Placental epithelial cell (primary cell): ENCODE results near the gene RNF186. TPM values are rescaled to one million over a fixed set of nuclear protein-coding genes. Genes with fewer than 3 reads are reported as not detected.

ENCODE experiments used
- total RNA-seq: library from RNA; depleted of rRNA; stranded (reverse); fragments of >200 nt; gene quantifications from 2 replicates; pipeline ENCODE4 v1.2.3, GENCODE V29; 2012

The RNF186 gene, protein sequence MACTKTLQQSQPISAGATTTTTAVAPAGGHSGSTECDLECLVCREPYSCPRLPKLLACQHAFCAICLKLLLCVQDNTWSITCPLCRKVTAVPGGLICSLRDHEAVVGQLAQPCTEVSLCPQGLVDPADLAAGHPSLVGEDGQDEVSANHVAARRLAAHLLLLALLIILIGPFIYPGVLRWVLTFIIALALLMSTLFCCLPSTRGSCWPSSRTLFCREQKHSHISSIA
- not detected in 2 replicates for total RNA-seq

DNA sequence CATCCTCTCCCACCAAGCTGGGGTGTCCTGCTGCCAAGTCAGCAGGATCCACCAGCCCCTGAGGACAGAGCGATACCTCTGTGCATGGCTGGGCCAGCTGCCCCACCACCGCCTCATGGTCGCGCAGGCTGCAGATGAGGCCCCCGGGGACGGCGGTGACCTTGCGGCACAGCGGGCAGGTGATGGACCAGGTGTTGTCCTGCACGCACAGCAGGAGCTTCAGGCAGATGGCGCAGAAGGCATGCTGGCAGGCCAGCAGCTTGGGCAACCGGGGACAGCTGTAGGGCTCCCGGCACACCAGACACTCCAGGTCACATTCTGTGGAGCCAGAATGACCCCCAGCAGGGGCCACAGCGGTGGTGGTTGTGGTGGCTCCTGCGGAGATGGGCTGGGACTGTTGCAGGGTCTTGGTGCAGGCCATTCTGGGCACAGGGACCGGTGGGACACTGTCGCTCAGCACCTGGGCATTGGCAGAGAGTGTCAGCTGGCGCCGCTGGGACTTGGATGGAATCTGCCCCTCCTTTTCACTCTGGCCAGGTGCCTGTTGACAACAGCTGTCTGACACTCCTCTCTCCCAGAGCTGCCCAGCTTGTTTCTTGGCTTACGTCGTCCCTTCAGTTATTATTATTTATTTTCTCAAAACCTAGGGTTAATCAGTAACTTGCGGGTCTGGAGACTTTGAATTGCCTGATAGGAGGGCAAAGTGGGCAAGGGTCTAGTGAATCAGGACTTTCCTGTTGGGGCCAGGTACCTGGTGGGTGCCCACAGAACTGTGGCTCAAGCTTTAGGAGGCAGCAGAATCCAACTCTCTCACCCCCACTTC, at the start of gene RNF186:
RNF186 (minus strand) TSS at position 603 of the 823 bp plus-strand sequence; CDS start at position 421, 182 bp downstream.

DNA sequence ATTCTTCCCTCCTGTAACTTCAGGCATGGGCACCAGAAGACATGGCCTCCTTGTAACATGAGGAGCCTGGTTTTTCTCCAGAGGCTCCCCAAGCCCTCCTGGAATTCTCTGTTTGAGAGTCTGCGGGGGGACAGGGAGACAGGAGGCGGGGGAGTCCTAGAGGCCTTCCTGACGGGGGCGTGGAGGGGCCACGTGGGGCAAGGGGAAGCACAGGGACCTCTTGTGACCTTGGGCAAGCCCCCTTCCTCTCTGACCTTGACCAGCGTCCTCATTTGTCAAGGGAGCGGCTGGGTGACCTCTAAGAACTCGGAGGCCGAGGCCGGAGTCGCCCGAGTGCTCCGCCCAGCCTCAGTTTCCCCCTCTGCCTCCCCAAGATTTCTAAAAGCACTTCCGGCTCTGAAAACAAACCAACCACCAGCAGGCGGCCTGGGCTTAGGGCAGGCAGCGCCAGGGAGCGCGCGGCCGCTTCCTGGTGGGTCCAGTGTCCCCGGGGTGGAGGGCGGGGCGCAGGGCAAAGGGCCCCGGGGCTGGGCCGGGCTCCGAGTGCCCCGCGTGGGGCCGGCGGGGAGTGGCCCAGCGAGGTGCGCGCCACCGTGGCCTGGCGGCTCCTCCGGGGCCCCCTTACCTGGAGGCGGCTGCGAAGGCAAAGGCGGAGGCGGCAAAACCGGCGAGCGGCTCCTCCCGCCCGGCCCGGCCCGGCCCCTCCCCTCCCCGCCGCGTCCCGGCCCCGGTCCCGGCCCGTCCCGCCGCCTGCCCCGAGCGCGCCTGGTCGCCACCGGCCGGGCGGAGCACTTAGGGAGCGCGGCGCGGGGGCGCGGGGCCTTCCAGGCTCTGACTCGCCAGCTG, 15.6 kb downstream of the RNF186 start, which contains the start of gene TMCO4:
TMCO4 (minus strand) TSS at position 687 of the 846 bp plus-strand sequence. CDS start 19,158 bp downstream, outside the sequence.

Other genes with a start within 250 kb of the RNF186 start
- gene NBL1, start 171.0 kb downstream of the RNF186 start, total RNA-seq = 11.0 and 26.6 TPM in 2 replicates
- not detected in 2 replicates for gene HTR6, start 150.4 kb downstream of the RNF186 start, total RNA-seq
- gene TMCO4, start 15.4 kb downstream of the RNF186 start, total RNA-seq = 33.8 and 39.1 TPM in 2 replicates
- 11.4 and 11.5 TPM in 2 replicates for gene OTUD3, start 67.1 kb upstream of the RNF186 start, total RNA-seq
- gene PLA2G2E, start 108.3 kb upstream of the RNF186 start, total RNA-seq = not detected in 2 replicates
- gene PLA2G2A, start 164.3 kb upstream of the RNF186 start, total RNA-seq = not detected in 2 replicates